ENCODE data around the gene INPP5J.

DNA sequence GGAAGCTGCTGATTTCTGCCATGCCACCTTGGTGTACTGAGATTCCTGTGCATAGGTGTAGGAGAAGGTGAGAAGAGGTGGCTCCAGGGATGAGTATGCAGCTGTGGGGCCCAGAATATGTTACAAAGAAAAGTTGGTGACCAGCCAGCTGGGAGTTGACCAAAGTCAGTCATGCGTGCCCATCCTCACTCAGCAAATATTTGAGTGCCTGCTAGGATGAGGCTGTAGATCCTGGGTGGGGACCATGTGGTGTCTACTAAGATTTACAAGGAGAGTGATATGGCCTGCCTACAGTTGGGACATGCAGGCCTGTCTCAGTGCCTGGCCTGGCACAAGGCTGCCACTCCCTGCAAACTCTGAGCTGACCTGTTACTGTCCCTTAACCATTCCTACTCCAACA is 56.6 kb downstream of the INPP5J start:
- TF ChIP-seq, protein P1, sequence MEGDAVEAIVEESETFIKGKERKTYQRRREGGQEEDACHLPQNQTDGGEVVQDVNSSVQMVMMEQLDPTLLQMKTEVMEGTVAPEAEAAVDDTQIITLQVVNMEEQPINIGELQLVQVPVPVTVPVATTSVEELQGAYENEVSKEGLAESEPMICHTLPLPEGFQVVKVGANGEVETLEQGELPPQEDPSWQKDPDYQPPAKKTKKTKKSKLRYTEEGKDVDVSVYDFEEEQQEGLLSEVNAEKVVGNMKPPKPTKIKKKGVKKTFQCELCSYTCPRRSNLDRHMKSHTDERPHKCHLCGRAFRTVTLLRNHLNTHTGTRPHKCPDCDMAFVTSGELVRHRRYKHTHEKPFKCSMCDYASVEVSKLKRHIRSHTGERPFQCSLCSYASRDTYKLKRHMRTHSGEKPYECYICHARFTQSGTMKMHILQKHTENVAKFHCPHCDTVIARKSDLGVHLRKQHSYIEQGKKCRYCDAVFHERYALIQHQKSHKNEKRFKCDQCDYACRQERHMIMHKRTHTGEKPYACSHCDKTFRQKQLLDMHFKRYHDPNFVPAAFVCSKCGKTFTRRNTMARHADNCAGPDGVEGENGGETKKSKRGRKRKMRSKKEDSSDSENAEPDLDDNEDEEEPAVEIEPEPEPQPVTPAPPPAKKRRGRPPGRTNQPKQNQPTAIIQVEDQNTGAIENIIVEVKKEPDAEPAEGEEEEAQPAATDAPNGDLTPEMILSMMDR (IDR thresholded peaks at IDR 0.05): no peak
- no peak for TF ChIP-seq POLR2A (IDR thresholded peaks at IDR 0.05)
